ENCODE measurements around the gene SLC27A2. TPM values are rescaled to one million over a fixed set of nuclear protein-coding genes. Genes with fewer than 3 reads are reported as not detected.

The SLC27A2 gene
- polyA plus RNA-seq, 5 donors, result 4.0 to 8.8 (median 7.4) TPM

DNA sequence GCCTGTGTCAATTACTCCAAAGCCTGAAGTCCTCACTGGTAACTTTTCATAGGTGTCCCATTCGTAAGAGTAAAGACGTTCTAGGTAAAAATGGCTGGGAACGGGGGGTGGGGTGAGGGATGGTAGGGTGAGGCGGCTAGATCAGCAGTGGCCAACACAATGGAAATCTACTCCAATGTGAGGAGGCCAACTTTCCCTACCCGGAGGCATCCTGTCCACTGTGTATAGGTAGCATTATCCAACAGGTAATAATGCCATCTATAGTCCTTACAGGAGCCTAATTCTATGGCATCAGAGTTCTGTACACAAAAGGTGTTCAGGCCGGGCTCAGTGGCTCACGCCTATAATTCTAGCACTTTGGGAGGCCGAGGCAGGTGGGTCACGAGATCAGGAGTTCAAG lies 54.4 kb downstream of the SLC27A2 start:
- no peak for DNase-seq

DNA sequence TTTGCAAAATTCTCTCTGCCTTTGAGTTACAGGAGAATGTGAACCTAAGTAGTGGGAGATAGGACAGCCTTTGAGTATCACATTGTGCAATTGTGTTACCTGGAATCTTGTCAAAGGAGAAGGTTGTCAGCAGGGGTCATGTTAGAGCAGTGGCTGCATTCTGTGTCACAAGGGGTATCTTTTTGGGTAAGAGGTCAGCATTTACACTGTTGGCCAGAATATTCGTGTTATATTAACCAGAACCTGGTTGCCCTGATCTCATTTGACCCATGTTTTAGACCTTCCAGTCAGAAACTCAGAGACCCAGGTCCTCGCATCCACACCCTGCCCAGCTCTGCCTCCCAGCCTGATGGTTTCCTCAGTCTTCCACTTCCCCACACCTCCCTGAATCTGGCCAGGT lies 56.3 kb downstream of the SLC27A2 start:
- no peak for DNase-seq

DNA sequence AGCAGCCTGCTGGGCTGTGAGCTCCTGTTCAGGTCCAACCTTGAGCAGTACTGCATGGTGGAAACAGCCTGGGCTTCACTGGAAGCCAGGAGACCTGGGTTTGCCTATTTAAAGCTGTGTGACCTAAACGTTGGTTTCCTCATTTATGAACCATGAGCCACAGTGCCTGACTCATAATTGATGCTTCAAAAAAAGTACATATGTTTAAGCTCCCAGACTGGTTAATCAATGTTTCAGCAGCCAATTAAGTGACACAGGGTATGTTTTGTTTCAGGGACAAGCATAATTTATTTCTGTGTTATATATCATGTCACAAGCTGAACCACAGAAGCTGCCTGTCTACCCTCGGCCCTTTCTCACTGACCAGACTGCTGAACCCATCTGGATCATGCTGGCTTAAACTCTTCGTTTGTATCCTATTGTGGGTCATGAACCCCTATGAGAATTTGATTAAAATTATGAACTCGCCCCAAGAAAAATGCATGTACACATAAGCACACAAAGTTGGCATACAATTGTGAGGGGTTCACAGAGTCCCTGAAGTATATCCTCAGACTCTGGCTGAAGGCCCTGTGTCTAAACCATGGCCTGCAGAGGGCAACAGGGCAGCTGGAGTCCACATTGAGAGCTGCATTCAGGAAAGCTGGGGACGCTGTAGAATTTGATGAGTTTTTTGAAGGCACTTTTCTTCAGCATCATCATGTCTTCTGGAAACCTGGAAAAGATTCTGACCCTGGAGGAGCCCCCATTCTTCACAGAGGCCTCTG lies 59.9 kb downstream of the SLC27A2 start:
- DNase-seq, result no peak

DNA sequence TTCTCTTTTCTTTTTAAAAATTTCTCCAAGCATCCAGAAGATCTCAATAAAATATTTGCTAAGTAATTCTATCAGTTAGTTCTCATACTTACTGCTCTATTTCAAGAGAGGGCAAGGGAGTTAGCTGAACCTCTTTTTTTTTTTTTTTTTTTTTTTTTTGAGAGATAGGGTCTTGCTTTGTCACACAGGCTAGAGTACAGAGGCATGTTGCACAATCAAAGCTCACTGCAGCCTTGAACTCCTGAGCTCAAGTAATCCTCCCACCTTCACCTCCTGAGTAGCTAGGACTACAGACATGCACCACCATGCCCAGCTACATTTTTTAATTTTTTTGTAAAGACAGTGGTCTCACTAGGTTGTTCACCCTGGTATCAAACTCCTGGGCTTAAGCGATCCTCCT lies 62.2 kb downstream of the SLC27A2 start:
- no peak for DNase-seq

DNA sequence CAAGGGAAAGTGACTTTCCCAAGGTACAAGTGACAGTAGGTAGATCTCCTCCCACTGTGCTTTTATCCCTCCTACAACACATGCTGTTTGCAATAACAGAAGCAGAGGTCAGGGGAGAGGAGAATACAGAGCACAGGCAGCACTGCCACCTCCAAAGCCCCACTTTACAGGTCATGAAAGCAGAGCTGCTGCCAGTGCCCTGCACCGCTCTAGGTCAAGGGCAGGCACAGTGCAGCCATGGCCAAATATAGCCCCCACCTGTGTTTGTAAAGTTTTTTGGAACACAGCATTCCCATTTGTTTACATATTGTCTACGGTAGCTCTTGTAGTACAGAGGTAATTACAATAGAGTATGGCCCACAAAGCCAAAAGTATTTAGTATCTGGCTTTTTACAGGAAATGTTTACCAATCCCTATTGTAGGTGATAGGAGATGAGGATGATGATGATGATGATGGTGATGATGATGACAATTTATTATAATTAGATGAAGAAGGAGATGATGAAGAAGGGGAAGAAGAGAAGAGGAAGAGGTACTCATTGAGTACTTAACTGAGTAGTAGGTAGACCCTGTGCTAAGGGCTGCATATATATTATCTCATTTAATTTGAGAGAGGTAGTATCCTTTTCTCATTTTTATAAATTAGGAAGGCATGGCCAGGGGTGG lies 63.1 kb downstream of the SLC27A2 start:
- DNase-seq, result no peak

DNA sequence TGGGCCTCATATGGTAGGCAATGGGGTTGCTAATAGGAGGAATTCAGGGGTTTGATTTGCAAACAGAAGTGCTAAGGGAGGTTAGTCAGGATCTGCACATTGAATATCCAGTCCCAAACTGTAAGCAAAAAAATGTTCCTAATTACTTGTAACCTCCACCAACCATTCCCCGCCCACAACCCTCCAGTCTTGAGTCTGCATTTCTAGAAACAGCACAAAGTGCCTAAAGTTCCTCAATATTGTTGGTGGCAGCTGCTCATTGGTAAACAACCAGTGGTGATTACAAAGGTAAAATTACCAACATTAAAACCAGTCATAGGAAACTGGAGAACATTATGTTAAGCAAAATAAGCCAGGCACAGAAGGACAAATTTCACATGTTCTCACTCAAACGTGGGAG lies 64.6 kb downstream of the SLC27A2 start:
- DNase-seq, result no peak

DNA sequence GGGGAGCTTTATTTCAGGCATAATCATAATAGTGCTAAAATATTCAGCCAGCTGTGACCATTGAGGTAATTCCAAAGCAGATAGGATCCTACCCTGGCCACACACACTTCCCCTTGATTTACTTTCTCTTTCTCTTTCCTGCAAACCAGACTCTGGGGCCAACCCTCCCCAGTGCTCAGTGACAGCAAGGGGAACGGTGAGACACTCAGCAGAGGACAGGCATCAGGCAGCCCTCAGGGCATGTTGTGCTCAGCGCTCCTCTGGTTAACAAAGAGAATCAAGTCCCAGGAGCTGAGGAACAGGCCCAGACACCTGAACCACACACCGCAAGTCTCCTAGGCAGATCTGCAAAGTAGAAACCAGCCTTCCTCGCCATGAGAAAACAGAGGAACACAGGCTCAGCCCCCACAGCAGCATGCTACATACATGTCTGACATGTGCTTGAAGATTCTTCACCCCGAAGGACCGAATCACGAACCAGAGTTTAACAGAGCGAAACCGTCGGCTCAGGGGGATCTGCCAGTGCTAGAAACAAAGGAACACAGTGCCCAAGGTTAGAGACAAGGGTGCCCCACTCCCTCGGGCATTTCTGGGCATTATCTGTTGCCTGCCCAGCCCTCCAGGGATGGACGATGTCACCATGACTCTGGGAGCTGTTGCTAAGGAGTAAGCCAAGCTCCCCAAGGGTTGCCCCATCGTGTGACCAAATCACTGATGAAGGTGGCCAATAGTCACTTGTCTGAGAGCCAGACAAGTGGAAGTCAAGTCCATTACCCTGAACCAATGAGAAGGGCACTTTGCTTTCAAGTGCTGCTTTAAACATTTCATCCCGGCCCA lies 66.0 kb downstream of the SLC27A2 start:
- DNase-seq, result no peak

DNA sequence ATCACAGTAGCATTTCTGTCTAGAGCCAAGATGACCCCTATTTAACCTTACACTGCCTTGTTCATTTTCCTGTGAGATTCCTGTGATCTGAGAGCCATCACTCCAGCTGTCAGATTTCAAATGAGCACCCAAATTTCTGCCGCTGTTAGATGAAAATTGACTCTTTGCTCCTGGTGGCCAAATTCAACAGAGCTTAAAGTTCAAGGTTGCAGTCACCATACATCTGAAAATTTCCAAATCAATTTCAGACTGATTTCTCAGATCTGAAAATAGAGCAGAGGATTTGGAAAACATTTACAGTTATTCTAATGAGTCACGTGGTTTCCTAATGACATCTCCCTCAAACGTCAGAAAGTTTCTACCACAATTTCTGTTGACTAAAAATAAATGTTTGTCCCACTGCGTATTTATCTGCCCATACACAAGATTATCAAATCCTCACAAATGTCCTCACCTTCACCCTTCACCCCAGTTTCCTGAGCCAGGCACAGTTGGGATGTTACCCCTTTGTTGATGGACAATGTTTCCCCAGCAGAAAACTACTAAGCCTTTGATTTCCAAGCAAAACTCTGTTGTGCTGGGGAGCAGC lies 67.1 kb downstream of the SLC27A2 start:
- DNase-seq, result no peak

DNA sequence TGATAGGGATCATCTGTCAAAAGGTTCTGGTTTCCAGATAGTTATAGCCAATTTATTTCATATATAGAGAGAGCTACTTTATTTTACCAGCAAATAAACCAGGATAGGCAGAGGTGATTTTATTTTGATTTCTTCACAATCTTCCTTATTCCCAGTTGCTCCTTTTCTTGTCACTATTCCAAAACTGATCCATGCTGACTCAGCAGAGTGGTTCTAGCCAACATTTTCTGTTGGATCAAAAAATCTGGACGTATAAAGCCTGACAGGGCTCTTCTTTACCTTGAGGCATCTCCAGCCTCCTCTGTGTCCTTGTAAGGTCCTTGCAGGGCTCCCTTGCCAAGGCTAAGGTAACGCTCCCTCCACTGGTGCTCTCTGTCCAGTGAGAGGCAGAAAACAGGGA lies 67.7 kb downstream of the SLC27A2 start:
- no peak for DNase-seq

DNA sequence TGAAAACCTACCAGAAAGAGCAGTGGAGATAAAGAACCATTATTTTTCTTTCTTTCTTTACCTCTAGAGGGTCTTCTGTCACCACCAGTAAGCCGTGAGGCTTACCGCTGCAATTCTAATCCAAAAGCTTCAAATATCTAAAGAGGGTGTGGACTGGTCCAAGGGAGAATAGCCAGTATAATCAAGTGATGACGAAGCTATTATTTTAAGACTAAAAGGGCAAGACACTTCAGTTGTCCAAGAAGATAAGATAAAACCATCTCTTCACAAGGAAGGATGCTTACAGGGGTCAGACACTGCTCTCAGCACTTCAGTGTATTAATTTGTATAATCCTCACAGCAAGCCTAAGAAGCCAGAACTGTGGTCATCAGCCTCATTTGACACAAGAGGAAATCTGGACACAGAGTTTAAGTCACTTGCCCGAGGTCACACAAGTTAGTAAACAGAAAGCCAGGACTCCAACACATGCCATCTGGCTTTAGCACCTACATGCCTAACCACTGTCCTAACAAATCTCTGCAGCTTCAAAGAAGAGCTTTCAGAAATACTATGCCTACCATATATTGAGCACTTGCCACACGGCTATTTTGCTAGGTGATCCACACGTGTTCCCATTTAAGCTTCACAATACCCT lies 68.9 kb downstream of the SLC27A2 start:
- no peak for DNase-seq

DNA sequence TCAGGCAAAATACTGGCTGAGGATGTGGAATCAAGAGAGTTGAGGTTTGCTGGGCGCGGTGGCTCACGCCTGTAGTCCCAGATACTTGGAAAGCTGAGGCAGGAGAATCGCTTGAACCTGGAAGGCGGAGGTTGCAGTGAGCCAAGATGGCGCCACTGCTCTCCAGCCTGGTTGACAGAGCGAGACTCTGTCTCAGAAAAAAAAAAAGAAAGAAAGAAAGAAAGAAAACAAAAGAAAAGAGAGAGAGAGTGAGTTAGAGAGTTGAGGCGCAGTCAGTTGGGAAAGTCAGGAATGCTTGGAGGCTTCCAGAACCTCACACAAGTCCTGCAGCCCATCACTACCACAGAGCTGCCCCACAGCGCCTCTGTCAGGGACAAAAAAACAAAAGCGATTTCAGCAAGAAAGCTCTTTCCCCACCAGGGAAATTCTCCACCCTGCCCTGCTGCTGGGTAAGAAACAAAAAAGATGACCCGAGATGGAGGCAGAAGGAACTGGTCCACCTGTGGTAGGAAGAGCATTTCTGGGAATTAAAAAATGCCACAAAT lies 69.7 kb downstream of the SLC27A2 start:
- DNase-seq, result no peak

DNA sequence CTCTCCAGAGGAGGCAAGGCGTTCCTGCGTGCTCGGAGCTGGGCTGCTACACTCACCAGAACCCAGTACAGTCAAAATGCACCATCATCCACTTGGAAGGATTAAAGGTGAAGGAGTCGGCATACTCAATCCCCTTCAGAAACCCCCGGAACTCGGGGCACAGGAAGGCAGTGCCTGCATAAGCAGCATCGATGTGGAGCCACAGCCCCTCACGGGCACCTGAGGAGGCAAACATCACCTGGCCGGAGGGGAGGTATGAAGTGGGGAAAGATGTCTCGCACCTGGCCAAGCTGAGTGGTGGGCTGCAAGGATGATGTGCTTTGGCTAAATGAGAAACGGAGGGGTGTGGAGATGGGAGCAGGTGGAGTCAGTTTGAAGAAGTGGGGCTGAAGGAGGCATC lies 70.6 kb downstream of the SLC27A2 start:
- no peak for DNase-seq

DNA sequence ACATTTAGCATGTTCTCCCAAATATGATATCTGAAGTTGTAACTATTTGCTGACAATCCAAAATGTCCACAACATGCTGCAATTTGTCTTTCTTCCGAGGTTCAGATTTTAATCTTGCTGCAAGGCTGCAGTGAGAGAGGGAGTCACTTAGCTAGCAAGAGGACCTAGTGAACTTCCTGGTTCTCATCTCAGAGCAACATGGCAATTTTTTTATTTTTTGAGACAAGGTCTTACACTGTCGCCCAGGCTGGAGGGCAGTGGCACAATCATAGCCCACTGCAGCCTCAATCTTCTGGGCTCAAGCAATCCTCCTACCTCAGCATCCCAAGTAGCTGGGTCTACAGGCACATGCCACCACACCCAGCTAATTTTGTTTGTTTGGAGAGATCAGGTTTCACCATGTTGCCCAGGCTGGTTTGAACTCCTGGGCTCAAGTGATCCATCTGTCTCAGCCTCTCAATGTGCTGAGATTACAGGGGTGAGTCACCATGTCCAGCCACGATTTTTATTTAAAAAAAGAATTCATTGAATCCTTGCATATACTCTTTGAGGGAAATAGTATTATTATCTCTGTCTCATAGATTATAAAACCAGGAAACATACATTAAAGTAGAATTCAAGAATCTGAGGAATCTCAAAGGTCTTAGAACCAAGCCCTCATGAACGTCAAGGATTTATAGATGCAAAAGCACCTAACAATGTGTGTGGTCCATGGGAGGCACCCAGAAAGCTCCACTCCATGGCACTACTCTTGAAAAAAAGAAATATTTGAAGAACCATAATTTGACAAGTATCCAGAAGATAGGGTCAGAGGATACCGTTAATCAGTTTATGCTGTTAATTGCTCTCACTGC lies 74.4 kb downstream of the SLC27A2 start:
- no peak for DNase-seq

DNA sequence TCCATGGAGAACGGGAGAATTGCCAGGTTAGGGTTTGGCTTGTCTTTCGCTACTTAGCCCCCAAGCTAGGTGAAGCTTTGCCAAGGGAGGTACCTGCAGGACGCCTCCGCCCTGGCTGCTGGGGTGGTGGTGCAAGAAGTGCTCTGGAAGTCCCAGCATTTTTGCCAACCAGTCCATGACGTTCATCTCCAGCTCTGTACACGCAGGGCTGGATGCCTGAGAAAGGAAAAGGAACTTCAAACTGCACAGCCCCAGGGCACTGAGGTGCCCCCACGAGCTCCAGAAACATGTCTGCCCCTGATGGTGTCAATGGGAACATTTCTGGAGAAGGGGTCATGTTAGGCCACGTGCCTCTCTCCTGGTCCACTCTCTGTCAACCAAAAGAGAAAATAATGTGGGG lies 75.3 kb downstream of the SLC27A2 start:
- no peak for DNase-seq

DNA sequence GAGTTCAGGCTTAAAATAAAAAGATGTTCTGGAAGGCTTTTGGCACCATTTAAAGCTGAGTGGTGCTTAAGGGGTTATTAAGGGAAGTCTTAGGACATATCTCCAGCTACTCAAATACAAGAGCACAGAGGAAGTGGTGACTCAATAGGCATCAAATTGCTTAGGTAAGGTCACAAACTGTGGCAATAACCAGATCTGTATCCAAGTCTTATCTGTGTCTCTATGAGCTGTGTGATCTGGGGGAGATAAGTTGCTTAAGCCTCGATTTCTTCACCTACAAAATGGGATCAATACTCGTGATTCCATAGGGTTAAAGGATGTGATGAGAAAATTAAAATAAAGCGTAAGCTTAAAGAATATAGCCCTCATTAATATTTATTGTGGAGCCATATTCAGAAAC lies 75.9 kb downstream of the SLC27A2 start:
- no peak for DNase-seq

DNA sequence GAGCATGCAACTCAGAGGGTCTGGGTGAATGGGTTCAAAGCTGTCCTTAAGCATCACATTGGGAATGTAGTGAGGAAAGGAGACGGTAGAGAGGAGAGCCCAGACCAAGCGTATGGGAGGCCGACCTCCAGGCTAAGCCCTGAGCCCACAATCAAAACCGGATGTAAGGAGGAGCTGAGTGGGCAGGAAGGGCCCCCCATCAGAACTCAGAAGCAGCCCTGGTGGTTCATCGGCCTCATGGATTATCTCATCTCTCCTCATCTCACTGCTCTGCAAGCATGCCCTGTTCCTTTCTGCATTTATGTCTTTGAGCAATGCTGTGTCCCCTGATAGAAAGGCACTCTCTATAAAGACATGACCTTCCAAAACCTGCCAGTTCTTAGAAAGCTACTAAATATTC lies 77.3 kb downstream of the SLC27A2 start:
- DNase-seq, result no peak

DNA sequence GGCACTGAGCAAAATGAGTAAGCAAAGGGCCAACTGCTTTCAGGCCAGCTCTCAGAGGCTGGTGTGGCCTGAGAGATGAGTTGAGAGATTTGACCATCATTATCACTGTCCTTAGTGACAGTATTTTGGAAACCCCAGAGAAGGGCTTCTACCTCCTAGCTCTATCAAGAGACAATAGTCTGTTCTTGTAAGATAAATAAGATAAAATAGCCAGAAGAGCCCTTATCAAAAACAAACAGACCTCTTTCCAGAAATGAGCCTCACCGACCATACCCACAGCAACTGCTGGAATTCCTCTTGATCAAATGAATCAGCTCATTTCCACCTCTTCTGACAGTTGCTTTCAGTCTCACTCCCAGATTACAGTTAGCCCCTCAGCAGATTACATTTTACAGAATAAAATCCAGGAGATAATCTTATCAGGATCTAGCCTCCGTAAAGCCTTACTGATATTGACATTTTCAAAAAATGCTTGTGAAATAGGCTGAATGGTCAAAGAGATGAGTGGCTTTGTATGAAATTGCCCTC lies 79.0 kb downstream of the SLC27A2 start:
- DNase-seq, result no peak

DNA sequence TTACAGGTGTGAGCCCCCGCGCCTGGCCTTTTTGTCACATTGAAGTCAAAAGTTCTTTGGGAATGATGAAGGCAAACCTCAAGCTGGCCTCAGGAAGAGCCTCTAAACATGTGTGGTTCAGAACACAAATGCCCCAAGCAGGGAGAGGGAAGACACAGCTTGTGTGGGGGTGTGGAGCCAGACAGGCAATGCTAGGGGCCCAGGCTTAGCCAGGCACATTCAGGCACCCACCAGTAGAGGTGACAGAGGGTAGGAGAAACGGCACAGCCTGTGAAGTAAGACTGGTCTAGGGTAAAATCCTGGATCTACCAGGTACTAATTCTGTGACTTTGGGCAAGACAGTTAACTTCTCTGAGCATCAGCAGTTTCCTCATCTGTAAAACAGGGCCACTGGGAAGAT lies 80.0 kb downstream of the SLC27A2 start:
- DNase-seq, result no peak

DNA sequence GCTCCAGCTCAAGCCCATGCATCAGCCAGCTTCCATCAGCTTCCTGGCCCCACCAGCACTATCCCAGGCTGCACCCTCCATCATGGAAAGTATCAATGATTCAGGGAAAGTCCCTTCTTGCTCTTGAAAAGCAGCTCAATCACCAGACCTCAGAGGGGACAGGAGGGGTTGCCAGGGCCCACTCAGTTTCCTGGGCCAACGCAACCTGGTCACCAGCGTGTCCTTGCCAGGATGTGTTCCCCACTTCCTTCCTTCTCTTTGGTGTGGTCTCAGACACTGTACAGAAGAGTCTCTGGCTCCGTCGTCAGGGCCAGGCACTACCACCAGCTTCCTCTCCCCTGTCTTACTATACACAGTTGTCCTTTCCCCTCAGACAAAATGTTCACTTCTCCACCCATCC lies 80.5 kb downstream of the SLC27A2 start:
- no peak for DNase-seq

DNA sequence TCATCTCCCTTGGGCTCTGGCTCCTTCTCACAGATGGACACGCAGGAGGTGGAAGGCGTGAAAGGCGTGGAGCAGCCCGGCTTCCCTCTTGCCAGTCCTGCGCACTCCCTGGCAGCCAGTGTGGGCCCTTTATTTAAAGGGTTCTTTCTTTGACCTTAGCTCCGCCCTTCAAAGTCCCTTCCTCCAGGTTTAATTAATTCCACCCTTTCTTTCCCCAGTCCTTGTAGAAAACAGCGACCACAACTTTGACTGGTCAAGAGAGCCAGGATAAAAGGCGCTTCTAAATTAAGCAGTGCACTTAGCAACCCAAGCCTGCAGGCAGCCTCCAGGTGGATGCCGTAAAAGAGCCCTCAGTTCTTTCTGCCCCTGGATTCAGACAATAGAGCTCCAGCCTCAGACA lies 83.6 kb downstream of the SLC27A2 start, which contains the start of gene HDC:
TSS of gene HDC (minus strand) at position 107 of the 400 bp plus-strand sequence. CDS start at position 4, 103 bp downstream.
- DNase-seq, result no peak
